Breast epithelium (tissue), 3 donors: ENCODE data around the gene SCT.

Experiments used
- POLR2A ChIP-seq: fragments of 450-650 bp; IDR thresholded peaks from one replicate; pipeline ENCODE4 v1.6.1; 2016; ENCODE audit warnings: antibody characterized with exemption, mild to moderate bottlenecking, moderate library complexity
- POLR2AphosphoS5 ChIP-seq, 3 donors: sonication (generic); formaldehyde crosslinking; IDR thresholded peaks; one replicate each; pipeline ENCODE4 v1.6.1; 2017; ENCODE audit warnings: antibody characterized with exemption in 3 of 3
- TF ChIP-seq, protein P1 (sequence below), 3 donors: fragments of 450-650 bp; IDR thresholded peaks; one replicate each; pipeline ENCODE4 v1.5.1; 2016 to 2017; ENCODE audit warnings: antibody characterized with exemption in 3 of 3, mild to moderate bottlenecking in 3 of 3, moderate library complexity in 3 of 3

DNA sequence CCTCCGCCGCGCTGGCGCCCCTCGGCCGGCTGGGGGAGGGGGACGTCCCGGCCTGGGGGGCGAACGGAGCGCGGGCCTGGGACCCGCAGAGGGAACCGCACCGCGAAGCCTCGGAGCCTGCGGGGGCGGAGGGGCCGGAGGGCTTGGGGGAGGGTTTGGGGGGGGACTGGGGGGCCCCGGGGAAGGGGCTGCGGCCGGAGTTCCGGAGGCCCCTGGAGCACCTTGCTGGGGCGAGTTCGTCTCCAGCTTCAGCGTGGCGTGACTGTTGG is 261 bp upstream of the SCT start:
- TF ChIP-seq, protein P1, sequence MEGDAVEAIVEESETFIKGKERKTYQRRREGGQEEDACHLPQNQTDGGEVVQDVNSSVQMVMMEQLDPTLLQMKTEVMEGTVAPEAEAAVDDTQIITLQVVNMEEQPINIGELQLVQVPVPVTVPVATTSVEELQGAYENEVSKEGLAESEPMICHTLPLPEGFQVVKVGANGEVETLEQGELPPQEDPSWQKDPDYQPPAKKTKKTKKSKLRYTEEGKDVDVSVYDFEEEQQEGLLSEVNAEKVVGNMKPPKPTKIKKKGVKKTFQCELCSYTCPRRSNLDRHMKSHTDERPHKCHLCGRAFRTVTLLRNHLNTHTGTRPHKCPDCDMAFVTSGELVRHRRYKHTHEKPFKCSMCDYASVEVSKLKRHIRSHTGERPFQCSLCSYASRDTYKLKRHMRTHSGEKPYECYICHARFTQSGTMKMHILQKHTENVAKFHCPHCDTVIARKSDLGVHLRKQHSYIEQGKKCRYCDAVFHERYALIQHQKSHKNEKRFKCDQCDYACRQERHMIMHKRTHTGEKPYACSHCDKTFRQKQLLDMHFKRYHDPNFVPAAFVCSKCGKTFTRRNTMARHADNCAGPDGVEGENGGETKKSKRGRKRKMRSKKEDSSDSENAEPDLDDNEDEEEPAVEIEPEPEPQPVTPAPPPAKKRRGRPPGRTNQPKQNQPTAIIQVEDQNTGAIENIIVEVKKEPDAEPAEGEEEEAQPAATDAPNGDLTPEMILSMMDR (IDR thresholded peaks at IDR 0.05): no peak
- TF ChIP-seq POLR2AphosphoS5 (IDR thresholded peaks at IDR 0.05) (no peak), POLR2A (no peak)
